Stimulated activated CD4-positive, alpha-beta T cell treated with anti-CD3 and anti-CD28 coated beads, Interleukin-2, amount 100 ng/mL, for 4 hours (primary cell): Measurements from ENCODE around the gene GAL.
"Not testable (repeated sequence)": the region's sequence is repeated elsewhere in the genome, so short reads cannot be mapped to it uniquely, and the experiment has no call there.

Source experiments
- DNase-seq: peaks from one replicate; pipeline ENCODE4 v3.0.0-alpha.2; 2020; ENCODE audit warnings: low read depth

GAL gene

GRCh38 chr11:68684385-68685356 is at the start of gene GAL:
GAL (plus strand) TSS chr11:68684544; CDS start chr11:68684924, 380 bp downstream.
- no peak for DNase-seq

- DNase-seq: not testable (repeated sequence)
Observed at GRCh38 chr11:68634606-68635005, 49.7 kb upstream of the GAL start.

- DNase-seq: not testable (repeated sequence)
Observed at GRCh38 chr11:68635172-68635571, 49.2 kb upstream of the GAL start.

- DNase-seq: not testable (repeated sequence)
Observed at GRCh38 chr11:68635883-68636282, 48.5 kb upstream of the GAL start.

DNA sequence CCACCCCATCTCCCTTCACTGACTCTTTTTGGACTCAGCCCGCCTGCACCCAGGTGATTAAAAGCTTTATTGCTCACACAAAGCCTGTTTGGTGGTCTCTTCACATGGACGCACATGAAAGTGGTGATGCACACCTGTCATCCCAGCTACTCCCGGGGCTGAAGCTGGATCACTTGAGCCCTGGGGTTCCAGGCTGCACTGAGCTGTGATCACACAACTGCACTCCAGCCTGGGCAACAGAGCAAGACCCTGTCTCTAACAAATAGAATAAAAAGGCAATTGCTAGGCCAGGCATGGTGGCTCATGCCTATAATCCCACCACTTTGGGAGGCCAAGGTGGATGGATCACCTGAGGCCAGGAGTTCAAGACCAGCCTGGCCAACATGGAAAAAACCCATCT is 45.0 kb upstream of the GAL start:
- DNase-seq: not testable (repeated sequence)

DNA sequence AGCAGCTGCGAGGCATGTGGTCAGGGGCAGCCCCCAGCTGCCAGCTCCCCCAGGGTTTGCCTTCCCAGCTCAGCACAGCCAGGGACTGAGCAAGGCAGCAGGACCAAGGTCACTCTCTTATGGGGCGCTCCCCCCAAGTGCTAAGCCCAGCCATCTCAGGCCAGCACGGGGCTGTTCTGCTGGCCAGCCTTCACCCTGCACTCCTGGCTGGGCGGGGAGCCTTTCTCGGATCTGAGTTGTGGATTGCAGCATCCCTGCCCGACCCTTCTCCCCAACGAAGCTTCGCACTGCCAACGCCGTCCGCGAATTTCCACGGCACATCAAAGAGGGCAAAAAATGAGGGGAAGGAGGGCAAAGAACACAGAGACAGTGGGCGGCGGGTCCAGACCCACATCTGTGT is 42.5 kb upstream of the GAL start:
- DNase-seq: no peak

GRCh38 chr11:68643585-68643984 is 40.8 kb upstream of the GAL start:
- DNase-seq: no peak

DNA sequence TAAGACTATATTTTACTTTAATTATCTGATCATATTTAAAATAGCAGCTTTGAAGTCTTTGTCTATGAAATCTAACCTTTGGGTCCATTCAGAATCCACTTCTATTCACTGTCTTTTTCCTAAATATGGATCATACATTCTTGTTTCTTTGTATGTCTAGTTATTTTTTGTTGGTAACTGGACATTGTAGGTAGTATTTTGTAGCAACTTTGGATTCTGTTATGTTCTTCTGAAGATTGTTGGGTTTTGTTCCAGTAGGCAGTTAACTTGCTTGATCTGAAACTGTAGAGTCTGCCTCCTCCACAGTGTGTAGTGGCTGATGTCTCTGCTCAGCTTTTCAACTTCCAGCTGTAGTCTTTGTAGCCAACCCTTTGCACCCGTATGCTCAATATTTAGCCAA is 37.5 kb upstream of the GAL start:
- DNase-seq: no peak

GRCh38 chr11:68649851-68650555 is 34.3 kb upstream of the GAL start:
- DNase-seq: no peak

DNA sequence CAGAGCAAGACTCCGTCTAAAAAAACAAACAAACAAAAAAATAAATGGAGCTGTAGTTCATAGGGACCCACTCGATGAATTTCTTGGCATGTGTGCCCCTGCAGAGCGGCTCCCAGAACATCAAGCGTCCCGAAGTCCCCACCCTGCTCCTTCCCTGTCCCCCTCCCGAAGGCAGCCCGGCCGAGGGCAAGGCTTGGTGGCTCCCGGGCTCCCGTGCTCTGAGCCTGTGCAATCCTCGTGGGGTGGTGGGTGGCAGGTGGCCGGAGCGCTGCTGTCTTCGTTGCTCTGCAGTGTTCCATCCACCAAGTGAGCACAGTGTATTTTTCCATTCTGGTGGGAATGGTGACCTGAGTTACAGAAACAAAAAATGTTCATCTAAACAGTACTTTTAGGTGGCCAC is 33.5 kb upstream of the GAL start:
- DNase-seq: no peak

DNA sequence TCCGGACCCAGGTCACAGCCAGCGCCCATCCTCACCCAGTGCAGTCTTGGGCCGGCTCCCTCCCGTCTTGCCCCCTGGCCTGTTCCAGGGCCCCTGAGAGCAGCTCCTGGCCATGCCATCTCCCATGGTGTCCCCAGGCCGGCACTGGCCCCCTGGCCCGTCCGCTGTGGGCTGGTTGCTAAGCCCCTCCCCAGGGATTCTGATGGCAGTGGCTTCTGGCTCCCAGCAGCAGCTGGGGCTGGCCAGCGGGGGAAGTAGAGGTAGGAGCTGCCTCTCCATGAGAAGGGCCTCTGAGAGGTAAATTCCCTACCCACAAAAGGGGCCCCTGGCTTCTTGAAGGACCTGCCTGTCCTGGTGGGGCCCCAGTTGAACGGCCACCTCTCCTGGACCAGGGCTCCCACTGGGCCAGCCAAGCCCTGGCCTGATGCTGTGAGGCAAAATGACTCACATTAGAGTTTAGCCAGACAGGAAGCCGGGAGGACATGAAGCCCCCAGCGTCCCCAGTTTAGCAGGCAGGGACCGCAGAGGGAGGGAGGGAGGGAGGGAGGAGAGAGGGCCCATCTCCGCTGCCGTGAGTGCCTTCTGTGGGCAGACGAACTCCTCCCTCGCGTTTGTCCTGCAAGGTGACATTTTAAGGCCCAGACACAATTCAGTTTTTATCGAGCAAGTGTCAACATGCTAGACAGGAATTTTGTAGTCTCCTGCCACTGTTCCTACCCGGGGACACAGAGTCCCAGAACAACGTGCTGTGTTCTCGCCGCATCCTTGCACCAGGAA is 32.9 kb upstream of the GAL start:
- no peak for DNase-seq

GRCh38 chr11:68651985-68652682 is 32.2 kb upstream of the GAL start:
- DNase-seq: no peak

GRCh38 chr11:68652683-68653156 is 31.6 kb upstream of the GAL start:
- DNase-seq: no peak

- no peak for DNase-seq
Observed at GRCh38 chr11:68653486-68654430, 30.6 kb upstream of the GAL start.

DNA sequence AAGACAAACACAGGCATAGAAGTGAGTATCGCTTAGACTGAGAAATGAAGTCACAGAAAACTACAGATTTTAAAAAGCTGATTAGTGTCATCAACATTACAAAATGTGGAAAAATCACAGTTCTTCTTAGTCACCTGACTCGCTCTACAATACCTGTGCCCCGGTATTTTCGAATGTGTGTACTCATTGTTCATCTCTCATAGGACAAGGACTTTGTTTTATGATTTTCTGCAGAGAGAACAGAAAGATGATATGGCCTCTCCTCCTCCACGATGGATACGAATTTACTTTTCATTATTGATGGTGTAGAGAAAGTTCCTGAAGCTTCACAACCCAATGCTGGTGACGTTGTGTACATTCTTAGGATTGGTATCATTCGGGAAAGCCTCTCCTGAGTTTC is 29.4 kb upstream of the GAL start:
- DNase-seq: no peak

- DNase-seq: no peak
Observed at GRCh38 chr11:68655406-68655805, 28.9 kb upstream of the GAL start.

- no peak for DNase-seq
Observed at GRCh38 chr11:68655806-68656205, 28.5 kb upstream of the GAL start.

- no peak for DNase-seq
Observed at GRCh38 chr11:68657021-68657780, 27.1 kb upstream of the GAL start.

- DNase-seq: no peak
Observed at GRCh38 chr11:68658097-68658496, 26.2 kb upstream of the GAL start.

GRCh38 chr11:68658661-68659060 is 25.7 kb upstream of the GAL start:
- no peak for DNase-seq
